ENCODE data around the gene PIP5K1A. TPM values are rescaled to one million over a fixed set of nuclear protein-coding genes. Genes with fewer than 3 reads are reported as not detected.

Gene PIP5K1A
- total and polyA plus RNA-seq, 12 donors: 28.8 to 61.7 (median 46.5) TPM

DNA sequence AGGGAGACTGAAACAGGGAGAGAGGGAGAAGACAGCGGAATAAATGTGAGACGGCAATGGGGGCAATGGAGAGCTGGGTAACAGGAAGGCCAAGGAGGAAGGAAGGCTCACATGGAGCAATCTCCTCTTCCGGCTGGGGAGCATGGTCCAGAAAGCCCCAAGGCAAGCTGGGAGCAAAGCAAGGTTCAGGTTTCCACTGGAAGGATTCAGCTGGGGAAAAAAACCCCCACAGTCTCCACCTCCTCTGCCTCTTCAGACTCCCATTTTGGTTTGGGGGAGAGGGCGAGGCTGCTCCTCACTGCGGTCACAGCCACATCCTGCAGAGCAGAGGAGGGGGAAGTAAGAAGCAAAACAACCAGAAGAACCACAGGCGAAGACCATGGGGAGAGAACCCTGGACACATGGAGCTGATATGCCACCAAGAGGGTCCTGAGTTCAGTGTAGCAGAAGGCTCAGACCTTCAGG is 41.3 kb upstream of the PIP5K1A start:
- no peaks in the 10 kb centered on the region for H3K4me1 ChIP-seq (replicated peaks in 1 of 2)
- H3K36me3 ChIP-seq (replicated peaks in 1 of 2): peaks cover 0 to 49% of the 10 kb centered on the region in 2 donors
- H3K27ac ChIP-seq: peak overlapping the region in 1 of 5 donors; percentile 50
- no peaks in the 10 kb centered on the region for H3K27me3 ChIP-seq
- WGBS, 4 donors: 69 to 77% (median 73%) methylated on average over 6 of the region's 6 CpGs
- TF ChIP-seq, protein P1, sequence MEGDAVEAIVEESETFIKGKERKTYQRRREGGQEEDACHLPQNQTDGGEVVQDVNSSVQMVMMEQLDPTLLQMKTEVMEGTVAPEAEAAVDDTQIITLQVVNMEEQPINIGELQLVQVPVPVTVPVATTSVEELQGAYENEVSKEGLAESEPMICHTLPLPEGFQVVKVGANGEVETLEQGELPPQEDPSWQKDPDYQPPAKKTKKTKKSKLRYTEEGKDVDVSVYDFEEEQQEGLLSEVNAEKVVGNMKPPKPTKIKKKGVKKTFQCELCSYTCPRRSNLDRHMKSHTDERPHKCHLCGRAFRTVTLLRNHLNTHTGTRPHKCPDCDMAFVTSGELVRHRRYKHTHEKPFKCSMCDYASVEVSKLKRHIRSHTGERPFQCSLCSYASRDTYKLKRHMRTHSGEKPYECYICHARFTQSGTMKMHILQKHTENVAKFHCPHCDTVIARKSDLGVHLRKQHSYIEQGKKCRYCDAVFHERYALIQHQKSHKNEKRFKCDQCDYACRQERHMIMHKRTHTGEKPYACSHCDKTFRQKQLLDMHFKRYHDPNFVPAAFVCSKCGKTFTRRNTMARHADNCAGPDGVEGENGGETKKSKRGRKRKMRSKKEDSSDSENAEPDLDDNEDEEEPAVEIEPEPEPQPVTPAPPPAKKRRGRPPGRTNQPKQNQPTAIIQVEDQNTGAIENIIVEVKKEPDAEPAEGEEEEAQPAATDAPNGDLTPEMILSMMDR (IDR thresholded peaks at IDR 0.05): no peak
- no peak for TF ChIP-seq POLR2A (IDR thresholded peaks at IDR 0.05)
- intact Hi-C loops (cut with DNase I): loop anchor here in 1 of 2 donors (5.0 to 10.0 kb wide), 2 partner anchors 60 to 132 kb away; no protein-coding TSS in a partner anchor
- H3K9me3 ChIP-seq (replicated peaks in 1 of 3): no peaks in the 10 kb centered on the region
- peak overlapping the region in 1 of 4 donors; percentile 30 for H3K4me3 ChIP-seq
- DNase-seq: peak in 1 of 7 donors; percentile 15

DNA sequence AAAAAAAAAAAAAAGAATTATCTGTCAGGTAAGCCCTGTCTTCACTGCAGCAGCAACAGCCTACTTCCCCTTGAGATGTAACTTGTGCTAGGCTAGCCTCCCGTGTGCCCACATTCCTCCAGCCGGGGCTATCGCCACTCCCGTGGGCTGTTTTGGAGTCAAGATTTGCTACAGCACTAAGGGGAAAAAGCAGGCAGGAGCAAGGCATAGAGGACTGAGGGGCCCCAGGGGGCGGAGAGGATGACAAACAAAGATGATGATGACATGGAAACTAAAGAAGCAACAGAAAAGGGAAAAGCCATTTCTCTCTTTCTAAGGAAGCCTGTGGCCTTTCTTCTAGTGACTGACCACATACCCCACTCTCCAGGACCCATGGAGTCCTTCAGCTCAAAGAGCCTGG is 40.0 kb upstream of the PIP5K1A start:
- H3K9me3 ChIP-seq (replicated peaks in 1 of 3): no peaks in the 10 kb centered on the region
- no peak for DNase-seq
- WGBS, 4 donors: 63 to 80% (median 73%) methylated on average over 5 of the region's 5 CpGs
- TF ChIP-seq, protein P1 (IDR thresholded peaks at IDR 0.05): no peak
- no peak for TF ChIP-seq POLR2A (IDR thresholded peaks at IDR 0.05)
- H3K36me3 ChIP-seq (replicated peaks in 1 of 2): peaks cover 0 to 49% of the 10 kb centered on the region in 2 donors
- H3K27me3 ChIP-seq: no peaks in the 10 kb centered on the region
- intact Hi-C loops (cut with DNase I): loop anchor here in 1 of 2 donors (5.0 to 10.0 kb wide), 2 partner anchors 61 to 134 kb away; no protein-coding TSS in a partner anchor
- peak overlapping the region in 1 of 4 donors; percentile 30 for H3K4me3 ChIP-seq
- peak overlapping the region in 1 of 5 donors; percentile 8 for H3K27ac ChIP-seq
- no peaks in the 10 kb centered on the region for H3K4me1 ChIP-seq (replicated peaks in 1 of 2)

DNA sequence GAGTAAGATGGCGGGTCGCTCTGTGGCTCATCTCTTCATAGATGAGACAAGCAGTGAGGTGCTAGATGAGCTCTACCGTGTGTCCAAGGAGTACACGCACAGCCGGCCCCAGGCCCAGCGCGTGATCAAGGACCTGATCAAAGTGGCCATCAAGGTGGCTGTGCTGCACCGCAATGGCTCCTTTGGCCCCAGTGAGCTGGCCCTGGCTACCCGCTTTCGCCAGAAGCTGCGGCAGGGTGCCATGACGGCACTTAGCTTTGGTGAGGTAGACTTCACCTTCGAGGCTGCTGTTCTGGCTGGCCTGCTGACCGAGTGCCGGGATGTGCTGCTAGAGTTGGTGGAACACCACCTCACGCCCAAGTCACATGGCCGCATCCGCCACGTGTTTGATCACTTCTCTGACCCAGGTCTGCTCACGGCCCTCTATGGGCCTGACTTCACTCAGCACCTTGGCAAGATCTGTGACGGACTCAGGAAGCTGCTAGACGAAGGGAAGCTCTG is 39.6 kb upstream of the PIP5K1A start:
- Histone ChIP-seq H3K4me3 (no peak overlapping the region), H3K4me1 (replicated peaks in 1 of 2) (no peaks in the 10 kb centered on the region), H3K27ac (peak overlapping the region in 2 of 5 donors; percentile 8 to 69), H3K36me3 (replicated peaks in 1 of 2) (peaks cover 0 to 49% of the 10 kb centered on the region in 2 donors), H3K27me3 (no peaks in the 10 kb centered on the region), H3K9me3 (replicated peaks in 1 of 3) (no peaks in the 10 kb centered on the region)
- 82 to 87% (median 85%) methylated on average over 12 to 22 of the region's 22 CpGs for WGBS, 4 donors
- intact Hi-C loops (cut with DNase I): loop anchor here in 1 of 2 donors (5.0 to 10.0 kb wide), 2 partner anchors 62 to 134 kb away; no protein-coding TSS in a partner anchor
- DNase-seq: no peak
- TF ChIP-seq, protein P1 (IDR thresholded peaks at IDR 0.05): no peak
- no peak for TF ChIP-seq POLR2A (IDR thresholded peaks at IDR 0.05)

DNA sequence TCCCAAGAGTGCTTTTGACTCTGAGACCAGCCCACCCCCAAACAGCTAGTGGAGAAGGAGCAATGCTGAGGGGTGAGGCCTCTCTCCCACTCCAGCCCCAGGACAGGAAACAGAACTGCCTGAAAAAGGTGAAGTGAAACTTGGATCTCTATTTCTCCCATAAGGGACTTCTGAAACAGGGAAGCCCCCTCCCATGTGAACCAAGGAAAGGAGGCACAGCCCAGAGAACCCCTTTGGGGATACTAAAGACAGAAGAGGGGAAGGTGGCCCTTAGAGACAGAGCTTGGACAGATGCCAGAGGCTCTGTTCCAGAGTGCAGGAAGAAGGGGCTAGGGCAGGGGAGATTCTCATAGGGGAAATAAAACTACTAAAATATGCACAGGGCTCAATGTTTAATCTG is 39.0 kb upstream of the PIP5K1A start:
- no peaks in the 10 kb centered on the region for H3K9me3 ChIP-seq (replicated peaks in 1 of 3)
- H3K4me3 ChIP-seq: no peak overlapping the region
- peaks cover under 1 to 5% of the 10 kb centered on the region in 2 donors for H3K4me1 ChIP-seq (replicated peaks in 1 of 2)
- H3K27me3 ChIP-seq: no peaks in the 10 kb centered on the region
- intact Hi-C loops (cut with DNase I): loop anchor here in 1 of 2 donors (5.0 to 10.0 kb wide), 2 partner anchors 62 to 135 kb away; no protein-coding TSS in a partner anchor
- no peak for TF ChIP-seq POLR2A (IDR thresholded peaks at IDR 0.05)
- TF ChIP-seq, protein P1 (IDR thresholded peaks at IDR 0.05): no peak
- no peak for DNase-seq
- H3K27ac ChIP-seq: peak overlapping the region in 1 of 5 donors; percentile 69
- peaks cover 0 to 49% of the 10 kb centered on the region in 2 donors for H3K36me3 ChIP-seq (replicated peaks in 1 of 2)

Data from adrenal gland (tissue), 12 donors.